ENCODE measurements around the gene MCRIP1. TPM values are rescaled to one million over a fixed set of nuclear protein-coding genes. Genes with fewer than 3 reads are reported as not detected.
A peak's percentile ranks its signal among the peaks of the same experiment; 100 is the strongest.
"Not testable (repeated sequence)": the region's sequence is repeated elsewhere in the genome, so short reads cannot be mapped to it uniquely, and the experiment has no call there.

Gene MCRIP1
- total and polyA plus RNA-seq, 9 of the 15 experiments (the other 6 are each of a cell fraction or from before 2014, with no cell fraction given): 0.39 to 35.8 (median 9.7) TPM

- FAIRE-seq; H3K4me2 ChIP-seq (ENCODE audit: insufficient read depth, low read length); H3K9ac ChIP-seq (ENCODE audit: insufficient read depth in 1 of 2, low read depth in 2 of 2, low read length in 2 of 2); H3K9me1 ChIP-seq (ENCODE audit: control insufficient read depth, insufficient read depth, low read length); intact Hi-C loops (cut with micrococcal nuclease); H2AFZ ChIP-seq (ENCODE audit: low read depth, low read length); H3K27me3 ChIP-seq (ENCODE audit: control insufficient read depth in 2 of 2, insufficient read depth in 2 of 2, low read length in 2 of 2); in situ Hi-C loops (cut with MboI); DNase-seq (ENCODE audit: extremely low read depth in 1 of 4, low spot score in 3 of 4); H3K9me3 ChIP-seq (replicated peaks; ENCODE audit: control insufficient read depth, insufficient read depth, low read depth, low read length); BruUV-seq (replicated peaks); ATAC-seq; H3K79me2 ChIP-seq (ENCODE audit: control insufficient read depth, insufficient read depth, low read length); CTCF ChIA-PET (ENCODE audit: low intra/inter-chr PET ratio); H3K27ac ChIP-seq (ENCODE audit: extremely low read depth, low read depth, low read length); H3K4me3 ChIP-seq: not testable (repeated sequence)
- TF ChIP-seq ZNF121 (CRISPR knock-in tag; conservative IDR thresholded peaks at IDR 0.05): peak; percentile 73
- Histone ChIP-seq H3K36me3 (ENCODE audit: control insufficient read depth, insufficient read depth, low read length) (peaks cover 25% of the 10 kb centered on the region; the same call in 2 of the 3 replicates), H3K4me1 (replicated peaks in 1 of 2; ENCODE audit: control insufficient read depth in 2 of 2, insufficient read depth in 2 of 2, low read length in 2 of 2) (peaks cover 4 to 57% of the 10 kb centered on the region in 2 experiments; a peak in 4 of 5 replicates), H4K20me1 (replicated peaks; ENCODE audit: control insufficient read depth, insufficient read depth, low read length) (peaks cover 13% of the 10 kb centered on the region)
- POLR2A ChIA-PET: interaction anchor here (0.9 to 8.0 kb wide), 4 partner anchors 13 to 35 kb away, joined by 3 to 85 read pairs (median 13); partner anchors contain the start of gene P4HB
- WGBS (ENCODE audit: insufficient coverage, low coverage, missing lambda C conversion rate): 89% methylated on average over 5 of the region's 5 CpGs
Observed at GRCh38 chr17:81840059-81840458, 7.0 kb upstream of the MCRIP1 start.

- in situ Hi-C loops (cut with MboI) (no loop called here), intact Hi-C loops (cut with micrococcal nuclease) (no loop called here)
- BruUV-seq (replicated peaks): no TSS peak
- no peaks in the 10 kb centered on the region for H3K9me1 ChIP-seq (ENCODE audit: control insufficient read depth, insufficient read depth, low read length)
- peak overlapping the region; percentile 73; the same call in 1 of the 2 replicates for H2AFZ ChIP-seq (ENCODE audit: low read depth, low read length)
- ChIA-PET CTCF (ENCODE audit: low intra/inter-chr PET ratio) (no interaction called here), POLR2A (interaction anchor here (0.6 to 8.0 kb wide), 3 partner anchors 14 to 273 kb away, joined by 3 to 85 read pairs (median 3); no protein-coding TSS in a partner anchor)
- no peak for ATAC-seq
- WGBS (ENCODE audit: insufficient coverage, low coverage, missing lambda C conversion rate): 66% methylated on average over 15 of the region's 15 CpGs
- H3K9me3 ChIP-seq (replicated peaks; ENCODE audit: control insufficient read depth, insufficient read depth, low read depth, low read length): no peaks in the 10 kb centered on the region
- H3K36me3 ChIP-seq (ENCODE audit: control insufficient read depth, insufficient read depth, low read length): peaks cover 17% of the 10 kb centered on the region; the same call in 2 of the 3 replicates
- no peaks in the 10 kb centered on the region for H3K27me3 ChIP-seq (ENCODE audit: control insufficient read depth in 2 of 2, insufficient read depth in 2 of 2, low read length in 2 of 2)
- peaks cover 10 to 57% of the 10 kb centered on the region in 2 experiments; a peak in 4 of 5 replicates for H3K4me1 ChIP-seq (replicated peaks in 1 of 2; ENCODE audit: control insufficient read depth in 2 of 2, insufficient read depth in 2 of 2, low read length in 2 of 2)
- no peak for DNase-seq (ENCODE audit: extremely low read depth in 1 of 4, low spot score in 3 of 4)
- peaks cover 13% of the 10 kb centered on the region for H4K20me1 ChIP-seq (replicated peaks; ENCODE audit: control insufficient read depth, insufficient read depth, low read length)
- no peak overlapping the region for H3K27ac ChIP-seq (ENCODE audit: extremely low read depth, low read depth, low read length)
- TF ChIP-seq HMGN3 (IDR thresholded peaks at IDR 0.05; ENCODE audit: borderline replicate concordance, extremely low read depth, insufficient read length, low read depth, low read length) (no peak), ETV5 (CRISPR knock-in tag; IDR thresholded peaks at IDR 0.05; ENCODE audit: low read depth) (no peak), ZNF134 (CRISPR knock-in tag; conservative IDR thresholded peaks at IDR 0.05) (no peak), MYC (IDR thresholded peaks at IDR 0.05; ENCODE audit: low read depth, low read length) (no peak), MYC (CRISPR knock-in tag; IDR thresholded peaks at IDR 0.05; ENCODE audit: borderline replicate concordance, low read depth) (no peak), ZFPM2 (CRISPR knock-in tag; IDR thresholded peaks at IDR 0.05) (no peak), ZNF79 (CRISPR knock-in tag; IDR thresholded peaks at IDR 0.05; ENCODE audit: low read depth) (no peak)
- H3K9ac ChIP-seq (ENCODE audit: insufficient read depth in 1 of 2, low read depth in 2 of 2, low read length in 2 of 2): peak overlapping the region in 1 of 2 experiments; percentile 89; a peak in 2 of 4 replicates
- no peak overlapping the region for H3K4me3 ChIP-seq
- H3K4me2 ChIP-seq (ENCODE audit: insufficient read depth, low read length): no peak overlapping the region
- peaks cover 4% of the 10 kb centered on the region; the same call in 1 of the 3 replicates for H3K79me2 ChIP-seq (ENCODE audit: control insufficient read depth, insufficient read depth, low read length)
- FAIRE-seq: peak; percentile 48
Observed at GRCh38 chr17:81839301-81839700, 6.2 kb upstream of the MCRIP1 start.

Measured in K562 (cell line).